ENCODE data around the gene HEBP2.

HEBP2 gene

DNA sequence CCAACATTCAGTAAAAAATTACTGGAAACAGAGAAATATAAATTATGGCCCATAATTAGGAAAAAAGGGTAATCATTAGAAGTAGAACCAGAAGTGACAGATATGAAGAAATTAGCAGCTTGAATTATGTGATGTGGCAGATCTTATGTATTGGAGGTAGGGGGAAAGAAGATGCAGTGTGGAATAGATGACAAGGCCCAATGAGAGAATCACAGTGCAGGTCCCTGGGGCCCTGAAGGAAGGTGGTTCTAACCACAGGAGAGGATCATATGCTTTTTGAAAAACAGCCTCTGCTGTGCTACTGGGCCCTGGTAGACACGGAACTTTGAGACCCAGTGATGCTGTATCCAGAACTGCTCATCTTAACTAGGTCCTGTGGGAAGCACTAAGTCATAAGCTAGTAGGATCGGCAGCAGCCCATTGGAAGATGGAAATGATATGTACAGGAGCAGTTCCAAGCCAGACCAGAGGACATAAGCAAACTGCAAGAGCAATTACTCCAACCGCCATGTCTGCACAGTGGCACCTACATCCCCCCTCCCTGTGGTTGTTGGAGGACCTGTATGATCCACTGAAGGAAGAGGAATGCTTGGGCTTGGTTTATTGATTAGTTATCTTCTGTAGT is 14.2 kb downstream of the HEBP2 start:
- no peak for TF ChIP-seq CTCF (IDR thresholded peaks at IDR 0.05; ENCODE audit: insufficient read depth, low read depth, low read length, missing control alignments)
- DNase-seq (ENCODE audit: low read depth), result no peak

DNA sequence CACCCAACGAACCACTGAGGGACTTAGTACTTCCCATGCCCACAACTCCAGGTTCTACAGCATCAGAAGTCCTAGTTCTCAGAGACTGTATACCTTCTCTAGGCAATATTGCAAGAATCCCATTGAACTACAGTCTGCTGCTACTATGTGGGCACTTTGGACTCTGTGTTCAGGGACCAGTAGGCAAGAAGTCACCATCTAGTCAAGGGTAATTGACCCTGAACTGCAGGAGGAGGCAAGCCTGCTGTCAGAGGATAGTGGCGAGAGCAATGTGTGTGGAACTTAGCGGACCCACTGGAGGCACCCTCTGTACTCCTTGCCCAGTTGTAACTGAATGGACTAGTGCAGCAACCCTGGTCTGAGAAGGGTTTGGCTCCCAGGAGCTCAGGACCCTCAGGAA is 15.7 kb downstream of the HEBP2 start:
- TF ChIP-seq CTCF (IDR thresholded peaks at IDR 0.05; ENCODE audit: insufficient read depth, low read depth, low read length, missing control alignments), result no peak
- DNase-seq (ENCODE audit: low read depth), result no peak
- H3K4me3 ChIP-seq (ENCODE audit: low read length), result no peak overlapping the region

More for the DNA sequence above, 14.2 kb downstream of the HEBP2 start:
- no peak overlapping the region for H3K4me3 ChIP-seq (ENCODE audit: low read length)

DNA sequence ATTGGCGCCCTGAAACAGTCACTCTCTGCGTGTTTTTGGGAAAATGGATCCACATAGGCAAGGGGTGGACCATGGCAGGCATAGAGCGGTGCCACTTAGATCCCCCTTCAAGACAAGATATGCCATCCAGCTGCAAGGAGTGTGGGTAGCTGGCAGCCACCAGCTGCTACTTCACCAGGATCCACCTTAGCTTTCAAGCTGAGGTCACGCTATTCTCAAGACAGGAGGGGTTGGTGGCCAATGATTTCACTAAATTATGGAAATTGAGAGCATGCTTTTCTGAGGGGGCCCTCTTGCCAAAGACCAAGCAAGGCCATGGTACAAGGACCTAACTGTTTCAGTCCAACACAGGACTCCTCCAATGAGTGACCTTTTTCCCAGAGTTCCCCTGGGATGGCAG is 16.3 kb downstream of the HEBP2 start:
- no peak for TF ChIP-seq CTCF (IDR thresholded peaks at IDR 0.05; ENCODE audit: insufficient read depth, low read depth, low read length, missing control alignments)

DNA sequence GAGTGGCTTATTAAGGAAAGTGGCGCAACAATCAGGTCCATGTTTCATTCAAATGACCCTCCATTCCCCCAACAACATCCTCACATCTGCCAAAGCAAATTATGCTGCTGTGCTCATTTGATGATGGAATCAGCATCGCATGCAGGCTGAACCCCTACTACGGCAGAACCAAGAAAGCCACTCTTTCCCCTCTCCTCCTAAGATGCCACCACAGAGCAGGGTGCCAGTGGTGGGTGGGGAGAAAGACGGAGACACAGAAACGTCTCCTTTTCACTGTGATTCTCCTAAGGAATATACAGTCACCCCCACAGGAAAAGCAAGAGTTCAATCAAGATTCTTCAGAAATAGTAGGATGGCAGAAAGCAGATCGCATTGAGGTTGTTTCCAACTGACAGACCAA is 17.1 kb downstream of the HEBP2 start:
- no peak for DNase-seq (ENCODE audit: low read depth)
- no peak for TF ChIP-seq CTCF (IDR thresholded peaks at IDR 0.05; ENCODE audit: insufficient read depth, low read depth, low read length, missing control alignments)
- H3K4me3 ChIP-seq (ENCODE audit: low read length), result no peak overlapping the region

More for the DNA sequence above, 16.3 kb downstream of the HEBP2 start:
- no peak overlapping the region for H3K4me3 ChIP-seq (ENCODE audit: low read length)
- no peak for DNase-seq (ENCODE audit: low read depth)

DNA sequence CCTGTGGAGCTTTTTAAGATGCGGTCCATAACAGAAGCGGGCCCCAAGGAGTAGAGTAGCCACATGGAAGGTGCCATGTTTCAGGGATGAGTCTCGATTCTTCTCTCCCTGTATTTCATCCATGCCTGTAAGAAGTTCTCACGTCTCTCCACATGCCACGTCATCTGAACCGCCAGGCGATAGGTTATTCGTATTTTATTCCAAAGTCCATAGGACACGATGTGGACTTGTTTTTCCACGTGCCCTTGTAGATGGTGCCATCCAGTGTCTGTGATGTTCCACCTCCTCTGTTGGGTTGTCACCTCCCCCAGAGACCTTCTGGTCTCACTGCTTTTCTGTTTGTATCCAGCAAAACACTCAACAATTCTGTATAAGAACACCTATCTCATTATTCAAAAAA is 17.6 kb downstream of the HEBP2 start:
- no peak for TF ChIP-seq CTCF (IDR thresholded peaks at IDR 0.05; ENCODE audit: insufficient read depth, low read depth, low read length, missing control alignments)
- H3K4me3 ChIP-seq (ENCODE audit: low read length), result no peak overlapping the region
- DNase-seq (ENCODE audit: low read depth), result no peak

GRCh38 chr6:138422861-138423260 is 18.8 kb downstream of the HEBP2 start:
- no peak for DNase-seq (ENCODE audit: low read depth)
- H3K4me3 ChIP-seq (ENCODE audit: low read length), result no peak overlapping the region
- no peak for TF ChIP-seq CTCF (IDR thresholded peaks at IDR 0.05; ENCODE audit: insufficient read depth, low read depth, low read length, missing control alignments)
